SK-N-SH (cell line): ENCODE results near the gene SLC46A1.

Source experiments
- CTCF ChIP-seq: fragments of 200-600 bp; sonication (generic); IDR thresholded peaks from 2 replicates; pipeline ENCODE4 v1.6.1; 2017; ENCODE audit warnings: antibody characterized with exemption, mild to moderate bottlenecking, moderate library complexity
- GABPA ChIP-seq: IDR thresholded peaks from 2 replicates; pipeline ENCODE4 v1.4.0; 2012; ENCODE audit warnings: low read depth, mild to moderate bottlenecking

- TF ChIP-seq CTCF (no peak), GABPA (no peak)
Measured at GRCh38 chr17:28346199-28346580, 59.8 kb downstream of the SLC46A1 start.
